Progenitor cell of endocrine pancreas (in vitro differentiated cells): ENCODE results near the gene HLA-E. TPM values are rescaled to one million over a fixed set of nuclear protein-coding genes. Genes with fewer than 3 reads are reported as not detected.
A peak's percentile ranks its signal among the peaks of the same experiment; 100 is the strongest.

Source experiments
- DNase-seq: peaks from one replicate; pipeline ENCODE4 v3.0.0; 2021; ENCODE audit warnings: low spot score; ENCODE audit not compliant: unreplicated experiment
- H3K27ac Mint-ChIP-seq: 2 replicates; pipeline ENCODE4 v1.8.0; 2021; ENCODE audit warnings: mild to moderate bottlenecking, moderate library complexity, mixed read lengths
- H3K27me3 Mint-ChIP-seq: 2 replicates; pipeline ENCODE4 v1.8.0; 2021; ENCODE audit warnings: mixed read lengths
- H3K36me3 Mint-ChIP-seq: 2 replicates; pipeline ENCODE4 v1.8.0; 2022; ENCODE audit warnings: mixed read lengths; ENCODE audit not compliant: insufficient read depth
- H3K4me1 Mint-ChIP-seq: 2 replicates; pipeline ENCODE4 v1.8.0; 2021; ENCODE audit warnings: low read depth, mixed read lengths
- H3K4me3 Mint-ChIP-seq: 2 replicates; pipeline ENCODE4 v1.8.0; 2021; ENCODE audit warnings: low read depth, mild to moderate bottlenecking, moderate library complexity, mixed read lengths
- H3K9me3 Mint-ChIP-seq: 2 replicates; pipeline ENCODE4 v1.8.0; 2021; ENCODE audit warnings: low read depth, mixed read lengths
- CTCF ChIP-seq: fragments of 200-600 bp; sonication (generic); IDR thresholded peaks from one replicate; pipeline ENCODE4 v1.5.0; 2021; ENCODE audit warnings: antibody characterized with exemption, mild to moderate bottlenecking; ENCODE audit not compliant: unreplicated experiment
- total RNA-seq: library from RNA; stranded (reverse); gene quantifications from 2 replicates; pipeline ENCODE4 v1.2.1, GENCODE V29; 2021

Gene HLA-E
- total RNA-seq, 1 donor from 2014 or later: 27.6 TPM

DNA sequence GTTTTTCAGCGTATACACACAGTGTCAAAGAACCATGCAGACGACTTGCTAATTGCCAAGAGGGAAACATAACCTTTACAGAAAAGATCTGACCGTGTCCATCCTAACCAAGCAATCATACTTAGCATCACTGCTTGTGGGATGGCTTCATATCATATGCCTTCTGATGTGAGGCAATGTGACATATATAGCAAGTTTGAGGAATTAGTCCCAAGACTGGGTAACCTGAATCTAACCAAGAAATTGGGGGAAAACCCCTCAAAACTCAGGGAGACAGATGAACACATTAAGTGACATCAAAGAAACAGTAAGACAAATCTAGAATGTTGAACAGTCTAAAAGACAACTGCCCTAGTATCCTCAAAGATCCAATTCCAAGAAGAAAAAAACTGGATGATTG, 48.6 kb downstream of the HLA-E start:
- Mint-ChIP-seq H3K4me3 (no peak overlapping the region), H3K27ac (no peak overlapping the region), H3K27me3 (peaks cover 13% of the 10 kb centered on the region)

GRCh38 chr6:30541515-30542403, 52.5 kb downstream of the HLA-E start:
- Mint-ChIP-seq H3K9me3 (no peaks in the 10 kb centered on the region), H3K4me1 (peaks cover 3% of the 10 kb centered on the region)

More for the DNA sequence above, 48.6 kb downstream of the HLA-E start:
- H3K36me3 Mint-ChIP-seq: no peaks in the 10 kb centered on the region
- no peaks in the 10 kb centered on the region for H3K9me3 Mint-ChIP-seq
- no peak for DNase-seq
- peaks cover 3% of the 10 kb centered on the region for H3K4me1 Mint-ChIP-seq
- no peak for TF ChIP-seq CTCF

DNA sequence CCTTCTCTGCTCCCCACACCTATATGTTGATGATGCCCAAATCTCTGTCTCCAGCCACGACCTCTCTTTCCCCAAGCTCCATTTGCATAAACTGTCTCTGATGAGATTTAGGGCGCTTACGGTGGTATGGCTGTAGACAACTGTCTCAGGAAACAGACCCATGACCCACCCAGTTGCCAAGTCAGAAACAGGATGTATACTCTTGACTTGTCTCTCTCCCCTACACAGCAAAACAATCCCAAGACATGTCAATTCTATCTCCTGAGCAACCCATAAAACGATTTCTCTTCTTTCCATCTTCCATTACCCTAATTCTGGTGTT, 53.1 kb downstream of the HLA-E start:
- Mint-ChIP-seq H3K36me3 (peaks cover 5% of the 10 kb centered on the region), H3K4me3 (no peak overlapping the region), H3K9me3 (no peaks in the 10 kb centered on the region), H3K27ac (no peak overlapping the region), H3K27me3 (peaks cover 16% of the 10 kb centered on the region), H3K4me1 (peaks cover 3% of the 10 kb centered on the region)
- TF ChIP-seq CTCF: no peak
- DNase-seq: no peak

More at GRCh38 chr6:30541515-30542403, 52.5 kb downstream of the HLA-E start:
- DNase-seq: peak; percentile 52
- peak overlapping the region; percentile 72 for H3K4me3 Mint-ChIP-seq
- H3K36me3 Mint-ChIP-seq: peaks cover 4% of the 10 kb centered on the region
- peaks cover 16% of the 10 kb centered on the region for H3K27me3 Mint-ChIP-seq
- H3K27ac Mint-ChIP-seq: no peak overlapping the region
- peak; percentile 100 for TF ChIP-seq CTCF

DNA sequence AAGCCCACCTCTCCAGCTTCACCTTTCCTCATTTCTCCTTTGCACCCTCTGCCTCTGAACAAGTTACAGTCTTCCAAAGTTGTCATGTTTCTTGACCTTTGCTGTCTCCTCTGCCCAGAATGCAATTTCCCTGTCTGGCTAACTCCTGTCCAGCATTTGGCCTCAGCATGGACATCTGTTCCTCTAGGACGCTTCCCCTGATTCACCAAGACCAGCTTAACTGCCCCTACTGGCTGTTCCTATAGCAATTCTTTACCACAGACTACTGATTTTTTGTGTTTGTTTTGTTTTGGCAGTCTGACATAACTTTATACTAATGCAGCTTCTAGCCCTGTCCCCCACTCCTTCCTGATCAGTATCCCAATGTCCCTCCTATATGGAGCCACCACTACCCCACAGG, 53.6 kb downstream of the HLA-E start:
- H3K4me3 Mint-ChIP-seq: no peak overlapping the region
- no peaks in the 10 kb centered on the region for H3K9me3 Mint-ChIP-seq
- DNase-seq: no peak
- peaks cover 5% of the 10 kb centered on the region for H3K36me3 Mint-ChIP-seq
- no peak for TF ChIP-seq CTCF
- H3K27ac Mint-ChIP-seq: no peak overlapping the region
- H3K4me1 Mint-ChIP-seq: peaks cover 3% of the 10 kb centered on the region
- peaks cover 16% of the 10 kb centered on the region for H3K27me3 Mint-ChIP-seq

Other genes starting within 250 kb of the HLA-E start
- 17.9 TPM in 2 replicates for gene TRIM39, start 162.6 kb upstream of the HLA-E start, total RNA-seq
- 53.7 and 59.4 TPM in 2 replicates for gene RPP21, start 144.4 kb upstream of the HLA-E start, total RNA-seq
- 75.2 and 81.9 TPM in 2 replicates for gene GNL1, start 67.0 kb downstream of the HLA-E start, total RNA-seq
- 16.6 and 19.7 TPM in 2 replicates for gene PRR3, start 67.8 kb downstream of the HLA-E start, total RNA-seq
- gene ABCF1, start 81.9 kb downstream of the HLA-E start, total RNA-seq: 72.0 and 78.7 TPM in 2 replicates
- gene PPP1R10, start 127.7 kb downstream of the HLA-E start, total RNA-seq: 141 and 142 TPM in 2 replicates
- gene MRPS18B, start 128.3 kb downstream of the HLA-E start, total RNA-seq: 27.5 and 28.2 TPM in 2 replicates
- 71.2 and 74.2 TPM in 2 replicates for gene ATAT1, start 137.4 kb downstream of the HLA-E start, total RNA-seq
- 18.8 and 19.5 TPM in 2 replicates for gene C6orf136, start 157.6 kb downstream of the HLA-E start, total RNA-seq
- gene DHX16, start 183.5 kb downstream of the HLA-E start, total RNA-seq: 30.0 and 31.0 TPM in 2 replicates
- gene PPP1R18, start 197.1 kb downstream of the HLA-E start, total RNA-seq: 22.5 and 25.4 TPM in 2 replicates
- gene NRM, start 201.5 kb downstream of the HLA-E start, total RNA-seq: 35.5 and 37.9 TPM in 2 replicates
- 58.5 and 67.6 TPM in 2 replicates for gene MDC1, start 227.8 kb downstream of the HLA-E start, total RNA-seq
- 1,227 and 1,272 TPM in 2 replicates for gene TUBB, start 230.8 kb downstream of the HLA-E start, total RNA-seq